HCT116 (cell line): ENCODE results near the gene NFE2L2. TPM values are rescaled to one million over a fixed set of nuclear protein-coding genes. Genes with fewer than 3 reads are reported as not detected.

Experiments used
- ATAC-seq: fragments of 200-7000 bp; cut with Tn5 transposase; 2 replicates; pipeline ENCODE4 v1.9.1; 2020; ENCODE audit warnings: mild to moderate bottlenecking, moderate library complexity
- BruUV-seq: library from RNA; stranded (reverse); fragments of 400-500 nt; replicated peaks from 2 replicates; lab custom pipeline; 2021; lab: Mats Ljungman, UMichigan
- CTCF ChIA-PET: fragments of 300-600 bp; sonication (Branson Sonifier 250); formaldehyde crosslinking; loops from one replicate; lab custom pipeline; 2021; ENCODE audit warnings: antibody characterized with exemption; lab: Charles Lee
- POLR2A ChIA-PET: fragments of 300-600, 350-600 bp; sonication (Branson Sonifier 250); formaldehyde crosslinking; loops from one replicate; lab custom pipeline; 2021; ENCODE audit warnings: antibody characterized with exemption; lab: Charles Lee
- RAD21 ChIA-PET, 2 experiments: fragments of 300-600 bp; sonication (Branson Sonifier 250); formaldehyde crosslinking; loops; one replicate each; lab custom pipeline; 2023; ENCODE audit warnings: low total read pairs in 2 of 2; ENCODE audit not compliant: uncharacterized antibody in 2 of 2, unreplicated experiment in 2 of 2, low non-redundant PET in 1 of 2; lab: Charles Lee
- DNase-seq: peaks from one replicate; pipeline ENCODE4 v3.0.0-alpha.2; 2010; ENCODE audit warnings: low read depth, low spot score
- H2AFZ ChIP-seq: fragments of 200-600 bp; shearing (Covaris generic), sonication (generic); 2 replicates; pipeline ENCODE4 v1.6.1; 2017; ENCODE audit warnings: low read depth, mixed run types, mixed read lengths, antibody characterized with exemption, low read length; ENCODE audit not compliant: poor library complexity, severe bottlenecking
- H3K27ac ChIP-seq: 2 replicates; pipeline ENCODE4 v1.5.1; 2012; ENCODE audit warnings: low read depth, low read length
- H3K27me3 ChIP-seq: fragments of 200-600 bp; sonication (generic); 2 replicates; pipeline ENCODE4 v1.6.1; 2016; ENCODE audit warnings: mixed run types, low read length, mixed read lengths; ENCODE audit not compliant: insufficient read depth
- H3K36me3 ChIP-seq, 2 experiments: fragments of 200-500 bp in 1 of 2; fragments of 200-600 bp in 1 of 2; sonication (Bioruptor generic) in 1 of 2; sonication (generic) in 1 of 2; 2 replicates each; pipeline versions ENCODE4 v1.5.1 to v1.6.1; 2014 to 2016; ENCODE audit warnings: low read length in 2 of 2, inconsistent platforms in 1 of 2, mixed read lengths in 1 of 2, mixed run types in 1 of 2; ENCODE audit not compliant: insufficient read depth in 2 of 2, control insufficient read depth in 1 of 2
- H3K4me1 ChIP-seq, 2 experiments: fragments of 200-600 bp in 1 of 2; sonication (generic) in 1 of 2; 2 replicates each; pipeline versions ENCODE4 v1.5.1 to v1.6.1; 2012 to 2017; ENCODE audit warnings: low read length in 2 of 2, inconsistent platforms in 1 of 2, mild to moderate bottlenecking in 1 of 2, mixed read lengths in 1 of 2, mixed run types in 1 of 2, moderate library complexity in 1 of 2; ENCODE audit not compliant: insufficient read depth in 2 of 2, control insufficient read depth in 1 of 2
- H3K4me2 ChIP-seq: fragments of 200-600 bp; sonication (generic); 2 replicates; pipeline ENCODE4 v1.6.1; 2017; ENCODE audit warnings: mixed run types, low read length, mixed read lengths
- H3K4me3 ChIP-seq, 2 experiments: fragments of 200-600 bp in 1 of 2; sonication (generic) in 1 of 2; replicated peaks in 1 of 2; 2 replicates each; pipeline ENCODE4 v1.5.1; 2011 to 2016; ENCODE audit warnings: low read length in 2 of 2, control low read depth in 1 of 2, low read depth in 1 of 2, mild to moderate bottlenecking in 1 of 2, mixed read lengths in 1 of 2, mixed run types in 1 of 2
- H3K79me2 ChIP-seq: fragments of 200-600 bp; sonication (generic); 2 replicates; pipeline ENCODE4 v1.6.1; 2017; ENCODE audit warnings: mild to moderate bottlenecking, mixed run types, low read length, moderate library complexity, mixed read lengths; ENCODE audit not compliant: insufficient read depth
- H3K9ac ChIP-seq: fragments of 200-600 bp; sonication (generic); 2 replicates; pipeline ENCODE4 v1.6.1; 2016; ENCODE audit warnings: low read length, mixed read lengths
- H3K9me2 ChIP-seq: fragments of 200-600 bp; sonication (generic), shearing (Covaris generic); 2 replicates; pipeline ENCODE4 v1.6.1; 2017; ENCODE audit warnings: mixed run types, mild to moderate bottlenecking, moderate library complexity; ENCODE audit not compliant: insufficient read depth
- H3K9me3 ChIP-seq, 2 experiments: fragments of 200-500 bp in 1 of 2; fragments of 200-600 bp in 1 of 2; sonication (Bioruptor generic) in 1 of 2; sonication (generic) in 1 of 2; 2 replicates each; pipeline ENCODE4 v1.6.1; 2014 to 2017; ENCODE audit warnings: low read length in 2 of 2, mixed read lengths in 2 of 2, inconsistent platforms in 1 of 2, low read depth in 1 of 2, mild to moderate bottlenecking in 1 of 2, mixed run types in 1 of 2, moderate library complexity in 1 of 2; ENCODE audit not compliant: control insufficient read depth in 1 of 2, insufficient read depth in 1 of 2
- H4K20me1 ChIP-seq: fragments of 200-600 bp; sonication (generic), shearing (Covaris generic); 2 replicates; pipeline ENCODE4 v1.6.1; 2017; ENCODE audit warnings: mixed run types, mild to moderate bottlenecking, moderate library complexity; ENCODE audit not compliant: insufficient read depth
- ATF3 ChIP-seq: IDR thresholded peaks from 2 replicates; pipeline ENCODE4 v1.6.1; 2012
- CBX3 ChIP-seq: IDR thresholded peaks from 2 replicates; pipeline ENCODE4 v1.6.1; 2012; ENCODE audit warnings: low read depth
- CEBPB ChIP-seq: IDR thresholded peaks from 2 replicates; pipeline ENCODE4 v1.6.1; 2012; ENCODE audit warnings: low read depth
- EGR1 ChIP-seq: IDR thresholded peaks from 2 replicates; pipeline ENCODE4 v1.6.1; 2012; ENCODE audit warnings: low read depth
- ELF1 ChIP-seq: IDR thresholded peaks from 2 replicates; pipeline ENCODE4 v1.6.1; 2012; ENCODE audit warnings: low read depth, borderline replicate concordance
- FOSL1 ChIP-seq: IDR thresholded peaks from 2 replicates; pipeline ENCODE4 v1.6.1; 2012; ENCODE audit warnings: low read depth
- JUND ChIP-seq: IDR thresholded peaks from 2 replicates; pipeline ENCODE4 v1.6.1; 2012
- MAX ChIP-seq: IDR thresholded peaks from 2 replicates; pipeline ENCODE4 v1.6.1; 2012
- POLR2A ChIP-seq: IDR thresholded peaks from 2 replicates; pipeline ENCODE4 v1.7.0; 2011; ENCODE audit warnings: borderline replicate concordance; ENCODE audit not compliant: insufficient read depth, insufficient read length; ENCODE audit errors: extremely low read depth
- RAD21 ChIP-seq: IDR thresholded peaks from 2 replicates; pipeline ENCODE4 v1.6.1; 2012; ENCODE audit warnings: low read depth, mild to moderate bottlenecking
- YY1 ChIP-seq: IDR thresholded peaks from 2 replicates; pipeline ENCODE4 v1.6.1; 2011; ENCODE audit warnings: low read length, low read depth, moderate library complexity, mild to moderate bottlenecking; ENCODE audit not compliant: insufficient replicate concordance; ENCODE audit errors: extremely low read depth
- ZFX ChIP-seq: fragments of 450-650 bp; IDR thresholded peaks from 2 replicates; pipeline ENCODE4 v1.6.1; 2017
- ZNF274 ChIP-seq: fragments of 200-500 bp; sonication (Bioruptor generic); IDR thresholded peaks from 2 replicates; pipeline ENCODE4 v1.6.1; 2014; ENCODE audit warnings: mild to moderate bottlenecking, low read depth, low read length, inconsistent platforms
- intact Hi-C: fragments of 100-400 bp; cut with micrococcal nuclease; formaldehyde crosslinking; loops from 2 replicates; pipeline ENCODE4 v1.10.0; 2022
- total RNA-seq: library from RNA; stranded (reverse); gene quantifications from one replicate; pipeline ENCODE4 v1.2.1, GENCODE V29; 2021; ENCODE audit not compliant: unreplicated experiment
- TF ChIP-seq, protein P1 (sequence below): IDR thresholded peaks from 2 replicates; pipeline ENCODE4 v1.6.1; 2012; ENCODE audit warnings: low read depth

The NFE2L2 gene
- total RNA-seq, 1 experiment from 2014 or later: 106 TPM

DNA sequence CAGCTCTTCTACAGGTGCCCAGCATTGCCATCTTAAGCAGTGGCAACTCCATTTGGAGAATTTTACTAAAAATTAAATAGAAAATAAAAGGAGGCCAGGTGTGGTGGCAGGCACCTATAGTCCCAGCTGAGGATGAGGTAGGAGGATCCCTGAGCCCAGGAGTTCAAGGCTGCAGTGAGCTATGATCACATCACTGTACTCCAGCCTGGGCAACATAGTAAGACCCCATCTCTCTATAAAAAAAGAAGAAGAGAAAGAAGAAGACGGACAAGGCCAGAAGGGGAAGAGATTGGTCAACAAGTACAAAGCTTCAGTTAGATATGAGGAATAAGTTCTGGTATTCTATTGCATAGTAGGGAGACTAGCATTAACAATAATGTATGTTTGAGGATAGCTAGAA, 73.6 kb downstream of the NFE2L2 start:
- Histone ChIP-seq H3K9me2 (no peaks in the 10 kb centered on the region), H3K4me2 (no peak overlapping the region), H3K27ac (no peak overlapping the region), H3K27me3 (no peaks in the 10 kb centered on the region), H3K4me1 (peaks cover 17 to 20% of the 10 kb centered on the region in 2 experiments; a peak in 3 of 4 replicates), H3K9ac (no peak overlapping the region), H4K20me1 (no peaks in the 10 kb centered on the region), H2AFZ (no peak overlapping the region), H3K9me3 (no peaks in the 10 kb centered on the region), H3K79me2 (no peaks in the 10 kb centered on the region), H3K36me3 (no peaks in the 10 kb centered on the region), H3K4me3 (no peak overlapping the region)
- TF ChIP-seq ZFX (no peak), MAX (no peak), CBX3 (no peak), EGR1 (no peak), POLR2A (no peak), RAD21 (no peak), FOSL1 (no peak), ELF1 (no peak), YY1 (no peak), ZNF274 (no peak), JUND (no peak), CEBPB (no peak), ATF3 (no peak)
- TF ChIP-seq, protein P1, sequence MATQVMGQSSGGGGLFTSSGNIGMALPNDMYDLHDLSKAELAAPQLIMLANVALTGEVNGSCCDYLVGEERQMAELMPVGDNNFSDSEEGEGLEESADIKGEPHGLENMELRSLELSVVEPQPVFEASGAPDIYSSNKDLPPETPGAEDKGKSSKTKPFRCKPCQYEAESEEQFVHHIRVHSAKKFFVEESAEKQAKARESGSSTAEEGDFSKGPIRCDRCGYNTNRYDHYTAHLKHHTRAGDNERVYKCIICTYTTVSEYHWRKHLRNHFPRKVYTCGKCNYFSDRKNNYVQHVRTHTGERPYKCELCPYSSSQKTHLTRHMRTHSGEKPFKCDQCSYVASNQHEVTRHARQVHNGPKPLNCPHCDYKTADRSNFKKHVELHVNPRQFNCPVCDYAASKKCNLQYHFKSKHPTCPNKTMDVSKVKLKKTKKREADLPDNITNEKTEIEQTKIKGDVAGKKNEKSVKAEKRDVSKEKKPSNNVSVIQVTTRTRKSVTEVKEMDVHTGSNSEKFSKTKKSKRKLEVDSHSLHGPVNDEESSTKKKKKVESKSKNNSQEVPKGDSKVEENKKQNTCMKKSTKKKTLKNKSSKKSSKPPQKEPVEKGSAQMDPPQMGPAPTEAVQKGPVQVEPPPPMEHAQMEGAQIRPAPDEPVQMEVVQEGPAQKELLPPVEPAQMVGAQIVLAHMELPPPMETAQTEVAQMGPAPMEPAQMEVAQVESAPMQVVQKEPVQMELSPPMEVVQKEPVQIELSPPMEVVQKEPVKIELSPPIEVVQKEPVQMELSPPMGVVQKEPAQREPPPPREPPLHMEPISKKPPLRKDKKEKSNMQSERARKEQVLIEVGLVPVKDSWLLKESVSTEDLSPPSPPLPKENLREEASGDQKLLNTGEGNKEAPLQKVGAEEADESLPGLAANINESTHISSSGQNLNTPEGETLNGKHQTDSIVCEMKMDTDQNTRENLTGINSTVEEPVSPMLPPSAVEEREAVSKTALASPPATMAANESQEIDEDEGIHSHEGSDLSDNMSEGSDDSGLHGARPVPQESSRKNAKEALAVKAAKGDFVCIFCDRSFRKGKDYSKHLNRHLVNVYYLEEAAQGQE: no peak
- ChIA-PET RAD21 (no interaction called here), POLR2A (no interaction called here), CTCF (no interaction called here)
- no peak for ATAC-seq
- intact Hi-C loops: no loop called here
- BruUV-seq: no TSS peak
- no peak for DNase-seq
